ENCODE results near the gene PCBP3.
"Not testable (repeated sequence)": the region's sequence is repeated elsewhere in the genome, so short reads cannot be mapped to it uniquely, and the experiment has no call there.

Gene PCBP3

DNA sequence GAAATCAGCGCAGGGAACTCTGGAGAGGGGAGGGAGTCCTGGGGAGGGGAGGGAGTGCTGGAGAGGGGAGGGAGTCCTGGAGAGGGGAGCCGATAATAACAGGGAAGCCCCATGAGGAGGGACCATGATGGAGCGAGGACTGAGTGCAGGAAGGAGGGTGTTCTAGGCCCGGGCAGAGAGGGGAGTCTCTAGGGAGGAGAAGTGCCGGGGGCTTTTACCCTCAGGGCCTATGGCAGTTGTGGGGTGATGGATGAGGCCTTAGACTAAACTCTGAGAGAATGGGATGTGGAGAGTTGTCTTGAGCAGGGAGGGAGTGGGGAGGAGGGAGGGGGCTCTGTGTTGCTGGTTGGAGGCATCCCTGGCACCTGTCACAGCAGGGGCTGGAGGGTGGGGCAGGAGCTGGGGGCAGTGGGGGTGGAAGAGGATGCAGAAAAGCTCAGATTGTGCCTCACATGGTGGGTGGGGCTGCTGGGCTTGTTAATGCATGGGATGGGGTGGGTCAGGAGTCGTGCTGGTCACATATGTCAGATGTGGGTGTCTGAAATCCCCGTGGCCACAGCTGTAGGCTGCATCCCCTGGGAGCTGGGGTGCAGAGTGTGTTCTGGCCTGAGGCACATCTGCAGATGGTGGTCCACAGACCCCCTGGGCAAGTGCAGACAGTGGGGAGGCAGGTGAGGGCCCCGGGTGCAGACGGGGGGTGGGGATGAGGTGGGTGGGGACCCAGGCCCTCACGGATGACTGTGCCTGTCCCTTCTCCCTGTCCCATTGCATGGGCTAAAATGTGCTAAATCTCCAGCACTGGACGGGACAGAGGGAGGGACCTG lies 249.6 kb downstream of the PCBP3 start:
- DNase-seq (ENCODE audit: low read depth in 2 of 2): no peak

DNA sequence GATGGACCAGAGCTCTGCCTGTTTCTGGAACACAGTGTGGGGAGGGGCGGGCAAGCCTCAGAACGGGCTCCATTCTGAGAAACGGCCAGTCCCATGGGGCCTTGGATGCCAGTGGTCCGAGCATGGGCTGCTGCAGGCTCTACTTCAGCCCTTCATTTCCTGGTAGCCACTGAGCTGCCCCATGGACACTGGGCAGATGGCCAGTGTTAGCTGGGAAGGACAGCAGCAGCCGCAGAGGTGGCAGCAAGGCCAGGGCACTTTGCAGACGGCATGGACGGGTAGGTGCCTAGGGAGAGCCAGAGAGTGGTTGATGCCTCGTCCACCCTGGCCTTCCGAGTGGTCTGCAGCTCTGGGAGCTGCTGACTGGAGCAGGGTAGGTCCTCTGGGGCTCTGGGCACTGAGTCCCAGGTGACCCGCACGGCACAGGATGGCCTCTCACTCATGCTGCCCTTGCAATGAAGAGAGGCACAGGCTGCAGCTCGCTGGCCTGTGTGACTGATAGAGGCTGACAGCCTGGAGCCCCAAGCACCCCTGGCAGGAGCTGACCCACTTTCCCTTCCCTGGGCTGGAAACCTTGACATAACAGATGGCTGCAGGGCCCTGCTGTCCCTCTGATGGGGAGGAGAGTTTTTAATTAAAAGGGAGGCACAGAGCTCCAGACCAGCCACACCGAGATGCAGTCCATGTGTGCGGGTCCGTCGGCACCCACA lies 250.4 kb downstream of the PCBP3 start:
- no peak for DNase-seq (ENCODE audit: low read depth in 2 of 2)

DNA sequence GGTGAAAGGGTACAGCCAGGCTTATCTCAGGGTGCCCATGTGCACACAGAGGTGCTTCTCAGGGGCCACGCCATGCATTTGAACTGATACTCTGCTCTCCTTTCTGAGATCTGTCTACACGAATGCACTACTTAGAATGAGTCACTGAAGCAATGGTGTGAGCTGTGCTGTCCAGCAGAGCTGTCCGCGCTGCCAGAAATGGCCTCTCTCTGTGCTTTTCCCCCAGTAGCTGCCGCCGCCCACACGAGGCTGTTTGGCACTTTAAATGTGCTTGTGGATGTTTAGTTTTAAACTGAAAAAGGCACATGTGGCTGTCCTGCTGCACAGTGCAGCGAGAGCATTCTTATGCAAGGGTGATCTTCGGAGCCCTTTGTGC lies 250.9 kb downstream of the PCBP3 start:
- no peak for DNase-seq (ENCODE audit: low read depth in 2 of 2)

DNA sequence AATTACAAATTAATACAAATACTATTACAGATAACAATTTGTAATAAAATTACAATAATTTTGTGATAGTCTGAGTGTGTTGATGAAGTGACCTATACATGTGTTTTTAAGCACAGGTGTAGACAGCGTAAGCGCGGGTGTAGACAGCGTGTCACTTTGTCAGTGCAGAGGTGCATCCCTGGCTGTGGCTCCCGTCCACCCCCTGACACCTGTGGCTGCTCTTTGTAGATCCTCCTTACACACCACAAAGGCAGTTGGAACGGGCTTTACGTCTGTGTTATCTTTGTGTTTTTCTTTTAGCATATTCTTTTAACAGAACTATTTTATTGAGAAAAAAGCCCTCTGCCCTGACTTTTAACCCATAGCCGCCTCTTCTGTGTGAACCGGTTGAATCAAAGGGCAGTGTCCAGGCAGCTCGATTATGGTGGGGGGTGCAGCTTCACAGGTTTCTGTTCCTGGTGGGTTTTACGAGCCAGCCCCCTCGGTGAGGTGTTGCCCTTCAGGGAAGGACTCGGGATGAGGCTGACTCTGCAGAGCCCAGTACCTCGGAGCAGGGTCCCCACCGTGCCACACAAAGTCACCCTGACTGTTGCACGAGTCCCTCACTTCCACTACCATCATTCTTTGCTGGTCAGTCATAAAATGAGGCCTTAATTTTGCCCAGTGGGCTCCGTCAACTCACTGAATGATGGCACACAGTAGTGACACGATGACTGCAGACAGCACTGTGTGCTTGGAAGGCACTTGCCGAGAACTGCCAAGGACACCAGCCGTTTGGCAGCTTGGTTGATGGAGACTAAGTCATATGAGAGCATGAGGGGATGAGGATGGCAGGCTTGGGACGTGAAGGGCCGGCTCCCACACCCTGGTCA lies 251.6 kb downstream of the PCBP3 start:
- DNase-seq (ENCODE audit: low read depth in 2 of 2): no peak

DNA sequence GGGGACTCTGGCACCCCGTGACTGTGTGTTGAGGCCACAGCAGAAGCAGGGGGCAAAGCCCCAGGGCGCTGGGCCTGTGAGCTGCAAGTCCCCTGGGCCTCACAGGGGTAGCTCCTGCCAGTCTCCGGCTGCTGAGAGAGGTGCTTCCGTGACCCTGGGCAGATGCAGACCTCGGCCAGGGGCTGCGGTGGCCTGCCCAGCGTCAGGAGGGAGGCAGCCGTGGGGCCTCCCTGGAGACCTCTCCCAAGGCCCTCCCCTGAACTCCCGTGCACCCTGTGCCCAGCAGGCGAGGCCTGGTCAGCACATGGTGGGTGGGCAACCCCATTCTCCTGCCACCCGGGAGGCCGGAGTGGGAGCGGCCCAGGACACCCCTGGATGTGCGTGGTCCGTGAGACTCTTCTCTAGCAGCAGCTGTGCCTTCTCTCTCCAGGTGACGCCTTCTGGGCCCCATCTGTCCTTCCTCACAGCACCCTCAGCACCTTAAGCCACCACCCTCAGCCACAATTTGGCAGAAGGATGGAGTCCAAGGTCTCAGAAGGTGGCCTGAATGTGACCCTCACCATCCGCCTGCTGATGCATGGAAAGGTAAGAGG lies 252.3 kb downstream of the PCBP3 start:
- DNase-seq (ENCODE audit: low read depth in 2 of 2): no peak

DNA sequence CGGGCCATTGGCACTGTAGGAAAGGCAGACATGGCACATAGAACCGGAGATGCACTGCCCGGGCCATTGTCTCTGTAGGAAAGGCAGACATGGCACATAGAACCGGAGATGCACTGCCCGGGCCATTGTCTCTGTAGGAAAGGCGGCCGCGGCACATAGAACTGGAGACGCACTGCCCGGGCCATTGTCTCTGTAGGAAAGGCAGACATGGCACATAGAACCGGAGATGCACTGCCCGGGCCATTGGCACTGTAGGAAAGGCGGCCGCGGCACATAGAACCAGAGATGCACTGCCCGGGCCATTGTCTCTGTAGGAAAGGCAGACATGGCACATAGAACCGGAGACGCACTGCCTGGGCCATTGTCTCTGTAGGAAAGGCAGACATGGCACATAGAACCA lies 252.9 kb downstream of the PCBP3 start:
- DNase-seq (ENCODE audit: low read depth in 2 of 2): not testable (repeated sequence)

DNA sequence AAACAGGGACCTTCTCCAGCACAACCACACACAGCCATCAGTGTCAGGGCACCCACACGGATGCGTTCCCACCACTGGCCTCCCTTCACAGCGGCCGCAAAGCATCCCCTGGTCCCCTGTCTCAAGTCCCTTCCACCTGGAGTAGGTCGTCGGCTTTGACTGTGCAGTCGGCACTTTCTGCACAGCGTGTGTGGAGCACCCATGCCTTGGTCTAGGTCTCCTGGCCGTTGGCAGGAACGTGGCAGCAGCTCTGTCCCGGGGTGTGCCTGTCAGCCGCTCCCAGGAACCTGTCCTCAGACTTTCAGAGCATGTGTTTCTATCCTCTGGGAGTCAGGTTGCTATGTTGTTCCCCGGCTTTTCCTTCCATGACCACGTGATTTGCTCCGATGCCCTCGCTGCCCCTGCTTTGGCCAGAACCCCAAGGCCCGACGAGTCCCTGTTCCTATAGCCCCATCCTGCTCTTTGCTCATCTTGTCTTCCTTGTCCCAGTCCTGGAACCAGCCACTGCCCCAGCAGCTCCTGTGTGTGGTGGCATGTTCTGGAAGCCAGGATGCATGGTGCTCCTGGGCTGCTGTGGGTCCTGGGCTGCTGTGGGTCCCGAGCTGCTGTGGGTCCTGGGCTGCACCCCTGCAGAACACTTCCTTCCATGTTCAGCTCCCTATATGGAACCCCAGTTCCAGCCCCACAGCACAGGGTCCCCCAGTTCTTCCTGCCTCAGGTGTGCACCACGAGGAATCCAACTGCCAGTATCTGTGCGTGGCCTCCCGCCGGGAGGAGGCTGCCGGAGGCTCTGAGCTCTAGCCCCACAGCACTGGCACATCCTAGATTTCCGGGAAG lies 253.9 kb downstream of the PCBP3 start:
- no peak for DNase-seq (ENCODE audit: low read depth in 2 of 2)

DNA sequence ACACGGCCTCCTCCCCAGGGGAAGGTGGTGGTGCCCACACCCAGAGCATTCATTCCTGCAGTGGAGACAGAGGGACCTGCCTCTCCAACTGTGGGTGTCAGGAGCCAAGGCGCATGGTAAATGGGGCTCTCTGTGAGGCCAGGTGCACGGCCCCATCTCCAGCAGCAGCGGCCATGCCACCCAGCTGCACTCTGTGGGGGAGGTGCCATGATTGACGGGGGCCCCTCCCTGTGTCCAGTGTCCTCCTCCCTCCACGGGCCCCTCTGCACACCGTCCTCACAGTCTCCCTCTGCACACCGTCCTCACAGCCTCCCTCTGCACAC lies 254.5 kb downstream of the PCBP3 start:
- no peak for DNase-seq (ENCODE audit: low read depth in 2 of 2)

DNA sequence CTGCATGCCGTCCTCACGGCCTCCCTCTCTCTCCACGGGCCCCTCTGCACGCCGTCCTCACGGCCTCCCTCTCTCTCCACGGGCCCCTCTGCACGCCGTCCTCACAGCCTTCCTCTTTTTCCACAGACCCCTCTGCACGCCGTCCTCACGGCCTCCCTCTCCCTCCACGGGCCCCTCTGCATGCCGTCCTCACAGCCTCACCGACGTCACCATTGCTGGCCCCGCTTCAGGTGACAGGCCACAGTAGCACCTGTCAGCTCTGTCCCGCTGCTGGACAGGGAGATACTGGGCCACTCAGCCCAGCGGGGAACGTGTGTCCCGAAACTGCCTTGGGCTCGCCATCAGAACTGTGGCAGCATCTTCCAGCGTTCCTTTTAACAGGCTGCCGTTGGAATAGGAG lies 255.3 kb downstream of the PCBP3 start:
- DNase-seq (ENCODE audit: low read depth in 2 of 2): no peak

DNA sequence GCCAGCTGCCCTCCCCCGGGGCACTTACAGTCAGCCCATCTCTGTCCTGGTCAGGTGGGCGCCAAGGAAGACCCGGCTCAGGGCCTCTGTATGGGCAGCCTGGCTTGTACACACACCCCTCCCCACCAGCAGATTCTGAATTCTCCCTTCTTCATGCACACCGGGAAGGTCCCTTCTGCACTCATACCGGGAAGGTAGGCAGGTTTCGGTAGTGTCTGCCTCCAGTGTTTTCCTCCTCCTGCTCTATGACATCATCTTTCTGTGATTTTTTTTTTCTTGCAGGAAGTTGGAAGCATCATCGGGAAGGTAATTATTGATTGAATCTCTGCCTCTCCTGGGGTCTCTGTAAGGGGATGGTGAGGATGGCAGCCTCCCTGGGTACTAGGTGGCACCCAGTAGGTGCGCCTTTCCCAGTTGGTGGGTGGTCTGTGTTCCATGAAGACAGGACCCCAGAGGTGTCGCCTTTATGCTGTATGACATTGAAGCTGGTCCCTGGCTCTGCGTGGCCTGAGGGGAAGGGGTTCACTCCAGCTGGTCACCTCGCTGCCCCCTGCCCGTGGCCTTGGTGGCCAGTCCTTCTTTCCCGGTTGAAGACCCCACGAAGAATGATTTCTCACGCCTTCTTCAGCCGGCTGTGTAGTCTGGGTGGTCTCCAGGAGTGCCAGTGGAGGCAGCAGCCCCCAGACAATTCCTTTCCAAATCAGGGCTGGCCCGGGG lies 255.9 kb downstream of the PCBP3 start:
- DNase-seq (ENCODE audit: low read depth in 2 of 2): no peak

DNA sequence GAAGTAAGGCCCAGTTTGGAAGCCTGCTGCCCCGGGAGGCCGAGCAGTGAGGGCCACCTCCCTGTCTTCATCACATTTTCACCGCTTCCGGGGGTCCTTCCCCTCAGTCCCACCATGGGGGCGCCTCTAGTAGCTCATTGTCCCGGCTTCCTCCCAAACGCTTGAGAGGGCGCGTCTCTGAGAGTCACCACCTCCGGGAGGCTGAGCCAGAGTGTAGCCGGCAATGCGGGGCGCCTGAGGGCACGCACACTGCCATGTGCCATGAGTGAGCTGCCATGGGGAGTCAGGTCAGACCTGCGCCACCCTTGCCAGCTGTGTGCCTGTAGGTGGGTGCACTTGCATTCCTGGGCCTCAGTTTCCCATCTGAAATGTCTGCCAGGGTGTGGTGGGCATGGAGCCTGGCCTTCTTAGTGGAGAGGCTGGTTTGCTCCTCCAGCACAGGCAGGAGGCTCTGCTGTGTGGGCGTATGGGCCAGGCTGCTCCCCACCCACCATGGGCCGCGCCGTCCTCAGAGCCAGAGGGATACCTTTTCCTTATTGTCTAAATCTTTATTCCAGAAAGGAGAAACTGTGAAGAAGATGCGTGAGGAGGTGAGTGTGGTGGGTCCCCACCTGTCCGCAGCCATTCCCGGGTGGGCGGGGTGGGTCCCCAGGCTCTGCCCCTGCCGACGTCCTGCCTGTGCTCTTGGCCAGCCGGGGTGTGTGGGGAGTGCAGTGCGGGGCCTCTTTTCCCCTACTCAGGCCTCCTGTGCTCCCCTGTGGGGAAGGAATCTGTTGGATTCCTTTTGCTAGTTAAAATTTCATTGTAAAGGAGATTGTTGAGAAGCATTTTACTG lies 256.7 kb downstream of the PCBP3 start:
- no peak for DNase-seq (ENCODE audit: low read depth in 2 of 2)

DNA sequence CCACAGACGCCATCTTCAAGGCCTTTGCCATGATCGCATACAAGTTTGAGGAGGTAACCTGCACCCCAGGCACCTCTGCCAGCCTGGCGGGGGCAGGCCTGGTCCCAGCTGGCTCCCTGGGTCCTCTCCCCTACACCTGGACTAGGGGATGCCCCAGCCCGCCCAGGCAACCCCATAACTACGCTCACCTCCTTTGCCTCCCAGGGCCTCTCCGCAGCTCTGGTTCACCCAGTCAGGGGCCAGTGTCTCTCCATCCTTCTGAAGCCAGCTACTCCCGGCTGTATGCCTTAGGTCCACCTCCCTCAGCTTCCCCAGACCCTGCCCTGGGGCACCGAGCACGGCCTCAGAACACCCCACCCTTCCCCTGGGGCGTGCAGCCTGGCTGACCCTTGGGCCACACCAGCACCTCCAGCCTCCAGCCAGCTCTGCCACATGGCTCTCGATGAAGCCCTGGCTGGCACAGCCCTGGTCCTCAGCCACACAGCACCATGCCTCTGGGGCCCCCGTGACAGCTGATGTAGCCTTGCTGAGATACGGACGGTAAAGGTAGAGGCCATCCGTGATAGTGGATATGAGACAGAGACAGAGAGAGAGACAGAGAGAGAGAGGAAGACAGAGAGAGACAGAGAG lies 257.7 kb downstream of the PCBP3 start:
- no peak for DNase-seq (ENCODE audit: low read depth in 2 of 2)

DNA sequence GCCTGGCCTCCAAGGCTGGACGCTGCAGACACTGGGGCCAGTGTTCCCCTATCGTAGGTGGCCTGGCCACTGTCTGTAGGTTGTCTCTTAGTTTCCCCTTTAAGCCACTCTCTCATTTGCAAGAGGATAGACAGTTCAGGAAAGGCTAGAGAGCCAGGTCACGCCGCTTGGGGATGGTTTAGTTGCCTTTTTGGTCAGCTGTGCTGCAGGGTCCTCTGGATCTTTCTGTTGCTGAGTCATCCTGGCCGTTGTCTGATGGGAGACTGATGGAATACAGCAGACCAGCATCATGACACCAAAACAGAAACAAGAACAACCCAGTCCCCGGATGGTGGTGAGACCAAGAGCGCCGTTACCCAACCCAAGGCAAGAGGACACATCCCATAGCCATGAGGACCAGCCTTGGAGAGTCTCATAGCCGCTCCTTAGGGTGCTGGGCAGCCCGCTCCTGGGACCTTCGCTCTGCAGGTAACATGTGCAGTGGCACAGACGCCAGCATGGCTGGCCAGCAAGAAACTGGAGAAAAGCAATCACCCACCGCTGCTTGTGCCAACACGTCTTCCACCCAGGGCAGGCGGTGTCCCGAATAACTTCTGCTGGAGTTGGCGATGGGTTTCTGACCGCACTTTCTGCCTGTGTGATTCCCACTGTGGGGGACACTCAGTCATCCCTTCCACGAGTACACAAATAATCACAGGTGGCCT lies 258.9 kb downstream of the PCBP3 start:
- no peak for DNase-seq (ENCODE audit: low read depth in 2 of 2)

DNA sequence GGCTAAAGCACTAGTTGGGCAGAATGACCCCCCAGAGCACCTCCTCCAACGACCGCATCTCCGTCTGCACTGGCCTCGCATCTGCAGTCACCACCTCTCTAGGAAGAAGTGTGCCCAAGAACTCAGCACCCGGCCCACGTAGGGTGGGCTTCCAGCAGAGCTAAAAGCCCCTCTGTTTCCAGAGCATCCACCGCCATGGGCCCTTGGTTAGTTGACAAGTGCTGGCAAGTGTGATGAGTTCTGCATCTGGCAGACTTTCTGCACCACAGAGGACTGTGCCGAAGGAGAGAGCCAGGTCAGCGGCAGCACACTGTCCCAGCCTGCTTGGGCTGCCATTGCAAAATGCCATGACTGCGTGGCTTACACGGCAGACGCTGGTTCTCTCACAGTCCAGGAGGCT lies 261.7 kb downstream of the PCBP3 start:
- DNase-seq (ENCODE audit: low read depth in 2 of 2): no peak

DNA sequence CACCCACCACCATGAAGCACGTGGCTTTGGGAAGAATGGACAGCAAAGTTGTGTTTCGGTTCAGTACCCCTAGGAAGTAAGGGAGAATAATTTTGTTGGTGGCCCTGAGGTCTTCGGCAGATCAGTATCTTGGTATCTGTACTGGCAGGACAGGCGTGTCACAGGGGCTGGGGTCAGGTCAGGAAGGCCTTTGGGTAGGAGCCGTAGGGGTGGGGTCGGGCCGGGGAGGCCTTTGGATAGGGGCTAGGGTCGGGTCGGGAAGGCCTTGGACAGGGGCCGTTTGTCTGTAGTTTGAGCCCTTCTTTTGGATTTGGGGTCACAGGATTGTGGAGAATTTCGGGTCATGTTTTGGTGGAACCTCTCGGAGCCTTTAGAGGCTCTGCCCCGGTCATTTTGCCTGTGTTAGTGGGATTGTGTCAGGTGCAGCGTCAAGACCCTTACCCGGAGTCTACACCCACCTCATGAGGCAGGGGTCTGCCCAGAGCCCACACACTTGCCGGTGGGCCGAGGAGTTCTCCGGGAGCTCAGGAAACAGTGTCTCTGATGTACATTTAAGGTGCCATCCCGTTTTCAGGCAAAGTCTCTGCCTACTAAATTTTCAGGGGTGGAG lies 262.8 kb downstream of the PCBP3 start:
- DNase-seq (ENCODE audit: low read depth in 2 of 2): no peak

DNA sequence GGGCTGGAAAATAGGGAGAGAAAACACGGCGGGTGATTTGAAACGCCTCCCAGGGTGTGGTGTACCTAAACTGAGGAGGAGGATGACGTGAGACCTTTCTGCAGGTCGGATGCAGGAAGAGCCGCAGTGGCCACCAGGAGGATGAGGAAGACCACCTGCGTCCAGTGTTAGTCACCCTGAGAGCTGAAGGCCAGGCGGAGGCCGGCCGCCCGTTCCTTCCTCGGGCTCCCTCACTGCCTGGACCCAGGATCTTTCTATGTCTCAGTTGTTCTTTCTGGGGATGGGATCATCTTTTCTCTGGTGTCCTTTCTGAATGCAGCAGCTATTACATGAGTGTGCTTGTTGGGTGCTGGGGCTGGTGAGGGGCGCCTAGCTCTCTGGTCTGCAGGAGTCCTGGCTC lies 263.3 kb downstream of the PCBP3 start:
- DNase-seq (ENCODE audit: low read depth in 2 of 2): no peak

DNA sequence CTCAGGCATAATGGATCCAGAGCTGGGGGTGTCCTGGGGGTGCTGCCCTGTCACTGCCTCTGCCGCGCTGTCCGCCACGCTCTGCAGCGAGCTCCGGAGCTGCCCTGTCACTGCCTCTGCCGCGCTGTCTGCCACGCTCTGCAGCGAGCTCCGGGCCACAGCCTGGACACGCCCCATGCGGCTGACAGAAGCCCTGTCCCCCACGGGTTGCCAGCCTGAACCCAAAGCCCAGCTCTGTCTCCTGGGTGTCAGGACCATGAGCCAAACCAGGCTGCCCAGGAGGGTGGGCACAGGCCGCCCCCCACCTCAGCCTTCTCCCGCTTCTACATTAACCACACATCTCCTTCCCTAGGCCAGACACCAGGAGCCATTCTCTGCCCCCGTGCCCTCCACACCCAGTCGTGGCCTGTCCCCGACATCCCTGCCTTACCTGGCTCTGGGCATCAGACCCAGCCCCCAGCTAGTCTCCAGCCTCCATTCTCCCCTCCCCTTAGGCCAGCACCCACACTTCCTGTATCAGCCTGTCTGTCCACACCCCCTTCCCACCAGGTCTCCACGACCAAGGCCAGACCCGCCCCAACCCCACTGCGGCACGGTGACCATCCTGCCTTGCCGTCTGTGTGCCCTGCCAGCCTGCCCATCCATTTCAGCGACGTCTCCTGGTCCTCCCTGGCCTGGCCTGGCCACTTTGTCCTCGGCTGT lies 265.2 kb downstream of the PCBP3 start:
- no peak for DNase-seq (ENCODE audit: low read depth in 2 of 2)
